ENCODE results near the gene CAV3.

- no peak for TF ChIP-seq MAX (IDR thresholded peaks at IDR 0.05; ENCODE audit: insufficient read depth, insufficient read length)
- TF ChIP-seq POLR2A (IDR thresholded peaks at IDR 0.05; ENCODE audit: low read depth, low read length) = no peak
- no peak for TF ChIP-seq CTCF (IDR thresholded peaks at IDR 0.05; ENCODE audit: extremely low read depth in 1 of 2, insufficient read depth in 1 of 2, low read depth in 1 of 2, low read length in 2 of 2)
- no peak for TF ChIP-seq POLR2AphosphoS5 (IDR thresholded peaks at IDR 0.05; ENCODE audit: insufficient read depth, low read depth, low read length)
- TF ChIP-seq JUN (IDR thresholded peaks at IDR 0.05; ENCODE audit: borderline replicate concordance, insufficient read depth, insufficient read length, low read depth) = no peak
- no peak for TF ChIP-seq EZH2 (IDR thresholded peaks at IDR 0.05; ENCODE audit: borderline replicate concordance, low read depth, low read length, severe bottlenecking)
- TF ChIP-seq MYC (IDR thresholded peaks at IDR 0.05; ENCODE audit: low read depth, low read length) = no peak
These were observed 12.2 kb downstream of the CAV3 start for GRCh38 chr3:8745619-8746370.
